Stimulated activated CD4-positive, alpha-beta T cell treated with anti-CD3 and anti-CD28 coated beads, Interleukin-1b, Interleukin-23, amount 100 ng/mL, for 1 hour (primary cell): ENCODE measurements around the gene BCAS2.

Experiments
- DNase-seq, 2 donors: peaks; one replicate each; pipeline ENCODE4 v3.0.0-alpha.2; 2020; ENCODE audit warnings: low read depth in 2 of 2

The BCAS2 gene

GRCh38 chr1:114558544-114558943 lies 22.9 kb downstream of the BCAS2 start:
- no peak for DNase-seq

- DNase-seq: no peak
These were observed 26.8 kb downstream of the BCAS2 start for GRCh38 chr1:114554577-114554976.

DNA sequence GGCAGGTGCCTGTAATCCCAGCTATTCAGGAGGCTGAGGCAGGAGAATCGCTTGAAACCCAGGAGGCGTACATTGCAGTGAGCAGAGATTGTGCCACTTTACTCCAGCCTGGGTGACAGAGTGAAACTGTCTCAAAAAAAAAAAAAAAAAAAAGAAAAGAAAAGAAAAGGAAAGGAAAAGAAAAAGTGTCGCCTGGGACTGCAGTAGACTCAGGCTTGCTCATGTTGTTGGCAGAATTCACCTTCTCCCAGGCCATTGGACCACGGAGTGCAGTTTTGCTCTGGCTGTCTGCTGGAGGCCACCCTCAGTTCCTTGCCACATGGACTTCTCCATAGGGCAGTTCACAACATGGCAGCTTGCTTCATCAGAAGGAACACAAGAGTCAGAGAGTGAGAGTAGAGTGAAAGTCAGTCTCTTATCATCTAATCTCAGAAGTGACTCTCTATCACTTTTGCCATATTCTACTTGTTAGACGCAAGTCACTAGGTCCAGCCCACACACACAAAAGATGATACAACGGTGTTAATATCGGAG lies 29.2 kb downstream of the BCAS2 start:
- no peak for DNase-seq

DNA sequence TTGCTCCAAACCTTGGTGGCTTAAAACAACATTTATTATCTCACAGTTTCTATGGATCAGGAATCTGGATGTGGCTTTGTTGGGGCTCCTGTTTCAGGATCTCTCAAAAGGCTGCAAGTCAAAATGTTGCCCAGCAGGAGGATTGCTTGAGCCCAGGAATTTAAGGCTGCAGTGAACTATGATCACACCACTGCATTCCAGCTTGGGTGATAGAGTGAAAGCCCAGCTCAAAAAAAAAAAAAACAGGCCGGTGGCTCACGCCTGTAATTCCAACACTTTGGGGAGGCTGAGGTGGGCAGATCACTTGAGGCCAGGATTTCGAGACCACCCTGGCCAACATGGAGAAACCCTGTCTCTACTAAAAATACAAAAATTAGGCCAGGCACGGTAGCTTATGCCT lies 30.0 kb downstream of the BCAS2 start:
- DNase-seq: no peak

- DNase-seq: no peak
These were observed 31.1 kb downstream of the BCAS2 start for GRCh38 chr1:114550336-114550735.

DNA sequence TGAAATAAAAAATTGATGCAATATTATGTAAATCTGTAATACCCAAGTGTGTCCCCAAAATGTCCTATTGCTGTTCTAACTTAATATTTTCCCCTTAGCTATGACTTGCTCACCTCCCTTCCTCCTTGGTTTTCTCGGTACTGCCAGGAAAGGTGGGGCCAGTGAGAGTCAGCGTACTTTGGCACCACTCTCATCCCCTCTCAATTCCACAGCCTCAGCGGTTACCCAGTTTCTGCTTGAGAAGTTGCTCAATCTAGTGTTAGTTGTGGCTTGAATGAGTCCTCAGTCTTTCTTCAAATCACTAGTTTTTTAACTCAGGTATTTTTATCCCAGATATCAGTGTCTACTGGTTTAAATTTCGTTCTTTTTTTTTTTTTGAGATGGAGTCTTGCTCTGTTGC lies 32.3 kb downstream of the BCAS2 start:
- DNase-seq: no peak

DNA sequence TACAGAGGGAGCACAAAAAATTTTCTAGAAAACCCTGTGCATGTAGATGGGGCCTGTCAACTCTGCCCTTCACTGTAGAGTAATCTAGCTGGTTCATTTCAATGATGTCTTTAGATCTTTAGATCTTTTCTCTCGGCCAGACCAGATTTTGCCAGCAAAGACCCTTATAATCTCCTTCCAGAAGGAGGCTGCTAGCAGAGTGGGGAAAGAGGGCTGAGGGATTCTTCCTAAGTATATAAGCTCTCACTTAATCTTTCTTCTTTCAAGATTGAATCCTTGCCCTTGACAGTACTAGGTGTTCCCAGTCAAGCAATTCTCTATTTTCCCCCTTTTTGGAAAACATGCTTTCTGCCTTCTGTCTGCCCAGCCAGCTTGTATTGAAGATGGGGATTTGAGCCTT lies 34.3 kb downstream of the BCAS2 start:
- DNase-seq: no peak

GRCh38 chr1:114545796-114546195 lies 35.6 kb downstream of the BCAS2 start:
- no peak for DNase-seq

GRCh38 chr1:114545315-114545714 lies 36.1 kb downstream of the BCAS2 start:
- DNase-seq: no peak

- DNase-seq: no peak
These were observed 40.6 kb downstream of the BCAS2 start for GRCh38 chr1:114540821-114541220.

- DNase-seq: no peak
These were observed 41.1 kb downstream of the BCAS2 start for GRCh38 chr1:114540272-114540671.

DNA sequence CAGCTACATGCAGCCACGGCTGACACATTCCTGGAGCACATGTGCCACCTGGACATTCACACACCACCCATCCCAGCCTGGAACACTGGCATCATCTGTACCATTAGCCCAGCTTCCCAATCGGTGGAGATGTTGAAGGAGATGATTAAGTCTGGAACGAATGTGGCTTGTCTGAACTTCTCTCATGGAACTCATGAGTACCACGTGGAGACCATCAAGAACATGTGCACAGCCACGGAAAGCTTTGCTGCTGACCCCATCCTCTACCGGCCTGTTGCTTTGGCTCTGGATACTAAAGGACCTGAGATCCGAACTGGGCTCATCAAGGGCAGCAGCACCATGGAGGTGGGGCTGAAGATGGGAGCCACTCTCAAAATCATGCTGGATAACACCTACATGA lies 45.4 kb downstream of the BCAS2 start:
- DNase-seq: no peak

DNA sequence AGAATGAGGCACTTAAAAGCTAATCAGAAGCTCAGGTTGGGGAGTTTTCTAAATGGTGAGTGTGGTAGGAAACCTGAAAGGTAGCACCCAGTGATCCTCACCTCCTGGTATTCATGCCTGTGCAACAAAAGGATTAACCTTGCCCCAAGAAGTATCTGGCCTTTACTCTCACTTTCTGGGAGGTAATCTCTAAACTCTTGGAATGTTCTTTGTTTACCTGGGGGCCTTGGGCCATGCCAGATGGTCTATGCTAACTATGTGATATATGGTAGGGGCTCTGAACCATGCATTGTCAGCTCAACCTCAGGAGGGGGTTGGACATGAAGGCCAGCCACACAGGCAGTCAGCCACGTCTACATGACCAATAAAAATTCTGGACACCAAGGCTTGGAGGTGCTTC lies 46.0 kb downstream of the BCAS2 start:
- DNase-seq: no peak

- DNase-seq: no peak
These were observed 50.3 kb downstream of the BCAS2 start for GRCh38 chr1:114531094-114531493.

GRCh38 chr1:114530224-114530623 lies 51.2 kb downstream of the BCAS2 start:
- no peak for DNase-seq

DNA sequence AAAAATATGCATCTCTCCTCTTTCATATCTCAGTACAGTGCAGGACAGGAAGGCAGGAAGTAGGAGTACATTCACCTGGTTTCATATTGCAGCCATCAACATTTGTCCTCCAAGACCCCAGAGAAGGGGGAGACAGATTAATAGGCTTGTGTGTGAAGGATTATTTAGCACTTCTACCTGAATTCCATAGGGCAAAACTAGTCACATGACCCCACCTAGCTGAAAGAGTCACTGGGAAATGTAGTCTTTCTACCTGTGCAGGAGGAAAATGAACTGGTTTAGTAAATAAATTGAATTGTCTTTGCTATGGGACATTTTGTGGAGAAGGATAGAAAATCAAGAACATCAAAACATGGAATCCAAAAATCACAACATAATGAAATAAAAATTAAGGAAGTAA lies 56.5 kb downstream of the BCAS2 start:
- no peak for DNase-seq

GRCh38 chr1:114522264-114522575 lies 59.2 kb downstream of the BCAS2 start:
- DNase-seq: no peak

- no peak for DNase-seq
These were observed 59.8 kb downstream of the BCAS2 start for GRCh38 chr1:114521396-114522263.
